IPS-20b (cell line): Measurements from ENCODE around the gene CDC73.

Experiments
- H3K27ac ChIP-seq: one replicate; pipeline ENCODE4 v1.5.1; 2013; ENCODE audit warnings: low read length
- H3K27me3 ChIP-seq: 2 replicates; pipeline ENCODE4 v1.6.1; 2013; ENCODE audit warnings: mild to moderate bottlenecking, low read length, inconsistent platforms; ENCODE audit not compliant: insufficient read depth
- H3K36me3 ChIP-seq: 2 replicates; pipeline ENCODE4 v1.6.1; 2013; ENCODE audit warnings: low read depth, mild to moderate bottlenecking, inconsistent platforms, low read length, moderate library complexity; ENCODE audit not compliant: insufficient read depth
- H3K4me1 ChIP-seq: 2 replicates; pipeline ENCODE4 v1.6.1; 2013; ENCODE audit warnings: mild to moderate bottlenecking, control low read depth, inconsistent platforms, low read length, moderate library complexity; ENCODE audit not compliant: insufficient read depth
- H3K4me3 ChIP-seq: 2 replicates; pipeline ENCODE4 v1.5.1; 2013; ENCODE audit warnings: mild to moderate bottlenecking, low read length, inconsistent platforms
- H3K9ac ChIP-seq: 2 replicates; pipeline ENCODE4 v1.6.1; 2013; ENCODE audit warnings: low read depth, mild to moderate bottlenecking, inconsistent platforms, low read length, moderate library complexity
- H3K9me3 ChIP-seq: 2 replicates; pipeline ENCODE4 v1.6.1; 2013; ENCODE audit warnings: mild to moderate bottlenecking, low read depth, low read length, inconsistent platforms; ENCODE audit not compliant: insufficient read depth

Gene CDC73

GRCh38 chr1:193121616-193122593 is at the start of gene CDC73:
Gene CDC73, plus strand, starts transcription at chr1:193122031. Its CDS starts 170 bp downstream, at chr1:193122201.
- H3K27ac ChIP-seq = peak within 1 kb of the TSS; percentile 74
- H3K4me1 ChIP-seq = peaks cover 13% of the 10 kb centered on the region; the same call in 1 of the 2 replicates
- peak within 1 kb of the TSS; percentile 96 for H3K4me3 ChIP-seq
- H3K9me3 ChIP-seq = no peaks in the 10 kb centered on the region
- peaks cover 11% of the 10 kb centered on the region; the same call in 1 of the 2 replicates for H3K27me3 ChIP-seq
- peaks cover 26% of the 10 kb centered on the region for H3K36me3 ChIP-seq
- peak within 1 kb of the TSS; percentile 98 for H3K9ac ChIP-seq

GRCh38 chr1:193077991-193078390 is 43.8 kb upstream of the CDC73 start:
- peaks cover 75% of the 10 kb centered on the region for H3K36me3 ChIP-seq

GRCh38 chr1:193079187-193079586 is 42.6 kb upstream of the CDC73 start:
- H3K9ac ChIP-seq = no peak overlapping the region
- H3K4me1 ChIP-seq = no peaks in the 10 kb centered on the region
- no peak overlapping the region for H3K4me3 ChIP-seq
- H3K27me3 ChIP-seq = no peaks in the 10 kb centered on the region
- H3K27ac ChIP-seq = no peak overlapping the region
- H3K36me3 ChIP-seq = peaks cover 82% of the 10 kb centered on the region
- H3K9me3 ChIP-seq = no peaks in the 10 kb centered on the region

More at GRCh38 chr1:193077991-193078390, 43.8 kb upstream of the CDC73 start:
- no peaks in the 10 kb centered on the region for H3K27me3 ChIP-seq
- H3K9me3 ChIP-seq = no peaks in the 10 kb centered on the region
- H3K4me1 ChIP-seq = no peaks in the 10 kb centered on the region
- H3K27ac ChIP-seq = no peak overlapping the region
- no peak overlapping the region for H3K9ac ChIP-seq
- H3K4me3 ChIP-seq = no peak overlapping the region

GRCh38 chr1:193083365-193084088 is 38.3 kb upstream of the CDC73 start:
- Histone ChIP-seq H3K36me3 (peaks cover 82% of the 10 kb centered on the region), H3K9me3 (no peaks in the 10 kb centered on the region), H3K4me3 (no peak overlapping the region), H3K4me1 (no peaks in the 10 kb centered on the region), H3K27me3 (no peaks in the 10 kb centered on the region), H3K9ac (no peak overlapping the region), H3K27ac (no peak overlapping the region)

GRCh38 chr1:193085263-193085662 is 36.6 kb upstream of the CDC73 start:
- Histone ChIP-seq H3K27ac (no peak overlapping the region), H3K36me3 (peaks cover 68% of the 10 kb centered on the region), H3K4me3 (no peak overlapping the region), H3K4me1 (no peaks in the 10 kb centered on the region), H3K9me3 (no peaks in the 10 kb centered on the region), H3K27me3 (no peaks in the 10 kb centered on the region), H3K9ac (no peak overlapping the region)

- Histone ChIP-seq H3K36me3 (peaks cover 60% of the 10 kb centered on the region), H3K27me3 (no peaks in the 10 kb centered on the region), H3K4me1 (no peaks in the 10 kb centered on the region), H3K9me3 (no peaks in the 10 kb centered on the region), H3K4me3 (no peak overlapping the region), H3K27ac (no peak overlapping the region), H3K9ac (no peak overlapping the region)
Measured at GRCh38 chr1:193086342-193086741, 35.5 kb upstream of the CDC73 start.

- Histone ChIP-seq H3K27me3 (no peaks in the 10 kb centered on the region), H3K9me3 (no peaks in the 10 kb centered on the region), H3K27ac (no peak overlapping the region), H3K36me3 (peaks cover 49% of the 10 kb centered on the region), H3K4me3 (no peak overlapping the region), H3K4me1 (no peaks in the 10 kb centered on the region), H3K9ac (no peak overlapping the region)
Measured at GRCh38 chr1:193087893-193088292, 33.9 kb upstream of the CDC73 start.

GRCh38 chr1:193090865-193091264 is 31.0 kb upstream of the CDC73 start:
- H3K4me3 ChIP-seq = no peak overlapping the region
- H3K4me1 ChIP-seq = no peaks in the 10 kb centered on the region
- no peak overlapping the region for H3K9ac ChIP-seq
- H3K9me3 ChIP-seq = no peaks in the 10 kb centered on the region
- no peak overlapping the region for H3K27ac ChIP-seq
- no peaks in the 10 kb centered on the region for H3K27me3 ChIP-seq
- H3K36me3 ChIP-seq = peaks cover 19% of the 10 kb centered on the region

- no peaks in the 10 kb centered on the region for H3K9me3 ChIP-seq
- H3K27ac ChIP-seq = no peak overlapping the region
- no peak overlapping the region for H3K4me3 ChIP-seq
- no peaks in the 10 kb centered on the region for H3K4me1 ChIP-seq
- peaks cover 5% of the 10 kb centered on the region; the same call in 1 of the 2 replicates for H3K36me3 ChIP-seq
- no peak overlapping the region for H3K9ac ChIP-seq
- no peaks in the 10 kb centered on the region for H3K27me3 ChIP-seq
Measured at GRCh38 chr1:193094112-193094511, 27.7 kb upstream of the CDC73 start.

- peaks cover 9% of the 10 kb centered on the region; the same call in 1 of the 2 replicates for H3K4me1 ChIP-seq
- H3K27ac ChIP-seq = no peak overlapping the region
- no peak overlapping the region for H3K9ac ChIP-seq
- H3K9me3 ChIP-seq = no peaks in the 10 kb centered on the region
- peaks cover 5% of the 10 kb centered on the region; the same call in 1 of the 2 replicates for H3K36me3 ChIP-seq
- no peak overlapping the region for H3K4me3 ChIP-seq
- H3K27me3 ChIP-seq = peaks cover 19% of the 10 kb centered on the region
Measured at GRCh38 chr1:193102662-193103061, 19.2 kb upstream of the CDC73 start.

- Histone ChIP-seq H3K9ac (peak overlapping the region; percentile 67; the same call in 1 of the 2 replicates), H3K4me3 (peak overlapping the region; percentile 84), H3K4me1 (peaks cover 9% of the 10 kb centered on the region; the same call in 1 of the 2 replicates), H3K9me3 (no peaks in the 10 kb centered on the region), H3K27ac (no peak overlapping the region), H3K27me3 (peaks cover 19% of the 10 kb centered on the region), H3K36me3 (peaks cover 5% of the 10 kb centered on the region; the same call in 1 of the 2 replicates)
Measured at GRCh38 chr1:193103759-193104501, 17.9 kb upstream of the CDC73 start.
